ENCODE measurements around the gene AEBP2. TPM values are rescaled to one million over a fixed set of nuclear protein-coding genes. Genes with fewer than 3 reads are reported as not detected.

AEBP2 gene
- total and polyA plus RNA-seq, 2 of the 4 experiments (the other 2 are of a cell fraction) = 15.5 to 21.7 TPM

GRCh38 chr12:19430988-19431387 lies 8.3 kb upstream of the AEBP2 start:
- no peak overlapping the region for H4K91ac ChIP-seq (ENCODE audit: insufficient read depth, low read depth, low read length)
- no peaks in the 10 kb centered on the region for H4K20me1 ChIP-seq (ENCODE audit: insufficient read depth, low read length)
- H3K4ac ChIP-seq (ENCODE audit: low read depth, low read length) = peak overlapping the region; percentile 98; the same call in 1 of the 2 replicates
- no peaks in the 10 kb centered on the region; the same call in 1 of the 2 replicates for H3K9me3 ChIP-seq (ENCODE audit: control insufficient read depth, insufficient read depth, low read length)
- no peak overlapping the region for H3K56ac ChIP-seq (ENCODE audit: extremely low read depth, insufficient read depth, low read length)
- H2AK5ac ChIP-seq (ENCODE audit: low read depth, low read length) = no peak overlapping the region
- H3K4me3 ChIP-seq (ENCODE audit: insufficient read depth, low read depth, low read length) = no peak overlapping the region
- POLR2A ChIA-PET (ENCODE audit: unreplicated experiment) = no interaction called here
- H3K4me2 ChIP-seq (ENCODE audit: low read depth, low read length) = no peak overlapping the region
- no peak for TF ChIP-seq MAFK (IDR thresholded peaks at IDR 0.05; ENCODE audit: low read depth, low read length)
- TF ChIP-seq MAZ (IDR thresholded peaks at IDR 0.05; ENCODE audit: borderline replicate concordance, low read depth, low read length) = no peak
- no peak for TF ChIP-seq MXI1 (IDR thresholded peaks at IDR 0.05; ENCODE audit: borderline replicate concordance, low read depth, low read length)
- TF ChIP-seq POLR2A (IDR thresholded peaks at IDR 0.05; ENCODE audit: low read depth, low read length) = no peak
- TF ChIP-seq NFE2L2 (IDR thresholded peaks at IDR 0.05; ENCODE audit: low read depth, low read length) = no peak
- TF ChIP-seq, protein P1, sequence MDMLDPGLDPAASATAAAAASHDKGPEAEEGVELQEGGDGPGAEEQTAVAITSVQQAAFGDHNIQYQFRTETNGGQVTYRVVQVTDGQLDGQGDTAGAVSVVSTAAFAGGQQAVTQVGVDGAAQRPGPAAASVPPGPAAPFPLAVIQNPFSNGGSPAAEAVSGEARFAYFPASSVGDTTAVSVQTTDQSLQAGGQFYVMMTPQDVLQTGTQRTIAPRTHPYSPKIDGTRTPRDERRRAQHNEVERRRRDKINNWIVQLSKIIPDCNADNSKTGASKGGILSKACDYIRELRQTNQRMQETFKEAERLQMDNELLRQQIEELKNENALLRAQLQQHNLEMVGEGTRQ (IDR thresholded peaks at IDR 0.05; ENCODE audit: low read depth, low read length) = no peak
- TF ChIP-seq RAD21 (IDR thresholded peaks at IDR 0.05; ENCODE audit: low read length) = no peak
- TF ChIP-seq SMC3 (IDR thresholded peaks at IDR 0.05; ENCODE audit: low read depth, low read length) = no peak
- no peak for TF ChIP-seq BHLHE40 (IDR thresholded peaks at IDR 0.05; ENCODE audit: low read depth, low read length)
- no peak for TF ChIP-seq CEBPB (IDR thresholded peaks at IDR 0.05; ENCODE audit: low read depth, low read length)
- TF ChIP-seq, protein P2, sequence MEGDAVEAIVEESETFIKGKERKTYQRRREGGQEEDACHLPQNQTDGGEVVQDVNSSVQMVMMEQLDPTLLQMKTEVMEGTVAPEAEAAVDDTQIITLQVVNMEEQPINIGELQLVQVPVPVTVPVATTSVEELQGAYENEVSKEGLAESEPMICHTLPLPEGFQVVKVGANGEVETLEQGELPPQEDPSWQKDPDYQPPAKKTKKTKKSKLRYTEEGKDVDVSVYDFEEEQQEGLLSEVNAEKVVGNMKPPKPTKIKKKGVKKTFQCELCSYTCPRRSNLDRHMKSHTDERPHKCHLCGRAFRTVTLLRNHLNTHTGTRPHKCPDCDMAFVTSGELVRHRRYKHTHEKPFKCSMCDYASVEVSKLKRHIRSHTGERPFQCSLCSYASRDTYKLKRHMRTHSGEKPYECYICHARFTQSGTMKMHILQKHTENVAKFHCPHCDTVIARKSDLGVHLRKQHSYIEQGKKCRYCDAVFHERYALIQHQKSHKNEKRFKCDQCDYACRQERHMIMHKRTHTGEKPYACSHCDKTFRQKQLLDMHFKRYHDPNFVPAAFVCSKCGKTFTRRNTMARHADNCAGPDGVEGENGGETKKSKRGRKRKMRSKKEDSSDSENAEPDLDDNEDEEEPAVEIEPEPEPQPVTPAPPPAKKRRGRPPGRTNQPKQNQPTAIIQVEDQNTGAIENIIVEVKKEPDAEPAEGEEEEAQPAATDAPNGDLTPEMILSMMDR (conservative IDR thresholded peaks at IDR 0.05; ENCODE audit: low read depth, low read length) = no peak
- TF ChIP-seq RFX5 (IDR thresholded peaks at IDR 0.05; ENCODE audit: low read depth, low read length) = no peak
- TF ChIP-seq, protein P3, sequence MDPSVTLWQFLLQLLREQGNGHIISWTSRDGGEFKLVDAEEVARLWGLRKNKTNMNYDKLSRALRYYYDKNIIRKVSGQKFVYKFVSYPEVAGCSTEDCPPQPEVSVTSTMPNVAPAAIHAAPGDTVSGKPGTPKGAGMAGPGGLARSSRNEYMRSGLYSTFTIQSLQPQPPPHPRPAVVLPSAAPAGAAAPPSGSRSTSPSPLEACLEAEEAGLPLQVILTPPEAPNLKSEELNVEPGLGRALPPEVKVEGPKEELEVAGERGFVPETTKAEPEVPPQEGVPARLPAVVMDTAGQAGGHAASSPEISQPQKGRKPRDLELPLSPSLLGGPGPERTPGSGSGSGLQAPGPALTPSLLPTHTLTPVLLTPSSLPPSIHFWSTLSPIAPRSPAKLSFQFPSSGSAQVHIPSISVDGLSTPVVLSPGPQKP (IDR thresholded peaks at IDR 0.05; ENCODE audit: borderline replicate concordance, low read depth, low read length) = no peak
- TF ChIP-seq FOS (IDR thresholded peaks at IDR 0.05; ENCODE audit: low read depth, low read length) = no peak
- TF ChIP-seq CHD1 (IDR thresholded peaks at IDR 0.05; ENCODE audit: low read depth, low read length) = no peak
- TF ChIP-seq RCOR1 (IDR thresholded peaks at IDR 0.05; ENCODE audit: insufficient replicate concordance, low read length) = no peak
- no TSS peak for BruUV-seq (replicated peaks)
- dilution Hi-C loops (cut with HindIII; ENCODE audit: low sequenced_read_pairs, unreplicated experiment) = no loop called here
- H3K4me1 ChIP-seq (ENCODE audit: control insufficient read depth, insufficient read depth, low read length) = peaks cover 10% of the 10 kb centered on the region
- DNase-seq (no peak), ATAC-seq (ENCODE audit: low read depth) (no peak)
- no peak overlapping the region for H3K23ac ChIP-seq (ENCODE audit: low read depth, low read length)
- peak overlapping the region; percentile 99 for H2BK5ac ChIP-seq (ENCODE audit: low read depth, low read length, poor library complexity, severe bottlenecking)
- in situ Hi-C loops (cut with MboI; ENCODE audit: low sequenced_read_pairs) = loop anchor here (10.0 kb wide), 1 partner anchor 56 kb away; no protein-coding TSS in a partner anchor
- H3K9ac ChIP-seq (ENCODE audit: low read depth, low read length) = no peak overlapping the region
- CTCF ChIA-PET = interaction anchor here (0.7 to 1.0 kb wide), 2 partner anchors 13 to 492 kb away, joined by 3 read pairs; no protein-coding TSS in a partner anchor
- H2AK9ac ChIP-seq (replicated peaks; ENCODE audit: low read depth, low read length, poor library complexity) = no peak overlapping the region
- H3K27me3 ChIP-seq (ENCODE audit: control insufficient read depth, insufficient read depth, low read length) = no peaks in the 10 kb centered on the region
- peak overlapping the region; percentile 98 for H3K18ac ChIP-seq (ENCODE audit: low read depth, low read length)
- H2BK20ac ChIP-seq (ENCODE audit: low read depth, low read length) = peak overlapping the region; percentile 100; the same call in 1 of the 2 replicates
- H4K8ac ChIP-seq (ENCODE audit: low read depth in 2 of 2, low read length in 2 of 2) = peak overlapping the region in 1 of 2 experiments; percentile 99; a peak in 2 of 4 replicates
- no peak overlapping the region for H3K14ac ChIP-seq (replicated peaks; ENCODE audit: low read depth, low read length)
- peaks cover 6% of the 10 kb centered on the region; the same call in 1 of the 2 replicates for H3K9me1 ChIP-seq (ENCODE audit: insufficient read depth, low read length)
- no peak overlapping the region for H2BK120ac ChIP-seq (ENCODE audit: low read depth, low read length)
- no peaks in the 10 kb centered on the region for H3K36me3 ChIP-seq (ENCODE audit: control insufficient read depth, insufficient read depth, low read length)
- no peak overlapping the region for H2AFZ ChIP-seq (replicated peaks; ENCODE audit: low read length, poor library complexity)
- intact Hi-C loops (cut with micrococcal nuclease) = no loop called here
- H3K27ac ChIP-seq (ENCODE audit: insufficient read depth, low read length) = peak overlapping the region; percentile 99; the same call in 1 of the 2 replicates
- no peak overlapping the region for H2BK15ac ChIP-seq (ENCODE audit: low read depth, low read length)
- H3K79me1 ChIP-seq (ENCODE audit: low read depth in 1 of 2, low read length in 2 of 2) = no peaks in the 10 kb centered on the region
- H4K5ac ChIP-seq (ENCODE audit: low read depth, low read length) = peak overlapping the region; percentile 99

Data from IMR-90 (cell line).